ENCODE data around the gene FAM3C. TPM values are rescaled to one million over a fixed set of nuclear protein-coding genes. Genes with fewer than 3 reads are reported as not detected.

FAM3C gene
- total RNA-seq, 4 donors from 2014 or later, result 27.4 to 48.1 (median 31.8) TPM

DNA sequence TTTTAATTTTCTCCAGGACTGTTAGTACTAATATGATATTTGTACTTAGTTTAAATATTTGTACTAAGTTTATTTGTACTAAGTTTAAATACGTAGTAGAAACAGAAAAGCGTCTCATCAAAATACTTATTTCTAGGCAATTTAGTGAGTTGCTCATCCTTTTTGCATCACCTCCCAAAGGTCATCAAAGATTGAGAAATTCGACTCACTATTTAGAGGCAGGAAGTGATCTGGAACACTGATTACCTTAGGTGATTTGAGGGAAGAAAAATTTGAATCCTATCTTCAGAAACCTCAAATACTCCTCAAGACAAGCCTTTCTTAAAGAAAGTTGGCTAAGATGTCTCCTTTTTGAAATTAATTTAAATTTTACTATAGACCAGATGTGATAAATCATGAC lies 52.8 kb downstream of the FAM3C start:
- Histone ChIP-seq H3K36me3 (peaks cover 0 to 20% of the 10 kb centered on the region in 2 donors), H3K9me3 (no peaks in the 10 kb centered on the region), H3K27me3 (no peaks in the 10 kb centered on the region), H3K4me1 (peaks cover 0 to 3% (median 0%) of the 10 kb centered on the region in 3 donors), H3K27ac (no peak overlapping the region), H3K4me3 (no peak overlapping the region)
- TF ChIP-seq, protein P1, sequence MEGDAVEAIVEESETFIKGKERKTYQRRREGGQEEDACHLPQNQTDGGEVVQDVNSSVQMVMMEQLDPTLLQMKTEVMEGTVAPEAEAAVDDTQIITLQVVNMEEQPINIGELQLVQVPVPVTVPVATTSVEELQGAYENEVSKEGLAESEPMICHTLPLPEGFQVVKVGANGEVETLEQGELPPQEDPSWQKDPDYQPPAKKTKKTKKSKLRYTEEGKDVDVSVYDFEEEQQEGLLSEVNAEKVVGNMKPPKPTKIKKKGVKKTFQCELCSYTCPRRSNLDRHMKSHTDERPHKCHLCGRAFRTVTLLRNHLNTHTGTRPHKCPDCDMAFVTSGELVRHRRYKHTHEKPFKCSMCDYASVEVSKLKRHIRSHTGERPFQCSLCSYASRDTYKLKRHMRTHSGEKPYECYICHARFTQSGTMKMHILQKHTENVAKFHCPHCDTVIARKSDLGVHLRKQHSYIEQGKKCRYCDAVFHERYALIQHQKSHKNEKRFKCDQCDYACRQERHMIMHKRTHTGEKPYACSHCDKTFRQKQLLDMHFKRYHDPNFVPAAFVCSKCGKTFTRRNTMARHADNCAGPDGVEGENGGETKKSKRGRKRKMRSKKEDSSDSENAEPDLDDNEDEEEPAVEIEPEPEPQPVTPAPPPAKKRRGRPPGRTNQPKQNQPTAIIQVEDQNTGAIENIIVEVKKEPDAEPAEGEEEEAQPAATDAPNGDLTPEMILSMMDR (IDR thresholded peaks at IDR 0.05), result no peak
- TF ChIP-seq POLR2A (IDR thresholded peaks at IDR 0.05) (no peak), EP300 (IDR thresholded peaks at IDR 0.05) (no peak), POLR2AphosphoS5 (IDR thresholded peaks at IDR 0.05) (no peak)
- no peak for ATAC-seq
- WGBS, 2 donors (ENCODE audit: low coverage in 1 of 2), result 59 to 79% methylated on average over 3 of the region's 3 CpGs

DNA sequence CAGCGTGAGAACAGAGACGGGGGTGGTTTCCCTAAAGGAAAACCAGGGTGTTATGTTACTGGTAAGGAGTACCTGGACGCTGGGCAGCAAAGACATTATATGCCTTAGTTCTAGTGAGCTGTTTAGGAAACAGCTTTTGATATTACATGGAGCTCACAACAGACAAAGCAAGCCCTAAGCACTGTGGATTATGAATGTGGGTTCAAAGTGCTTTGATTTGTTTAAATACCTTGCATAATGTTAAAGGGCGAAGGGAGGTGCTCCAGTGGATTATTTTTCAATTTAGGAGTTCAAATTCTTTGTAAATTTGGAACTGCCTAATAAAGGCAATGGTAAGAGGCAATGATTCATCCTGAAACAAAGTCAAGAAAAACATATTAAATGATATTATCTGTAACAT lies 53.5 kb downstream of the FAM3C start:
- H3K4me3 ChIP-seq, result no peak overlapping the region
- H3K4me1 ChIP-seq, result peaks cover 0 to 3% (median 0%) of the 10 kb centered on the region in 3 donors
- 67 to 81% methylated on average over 1 to 4 of the region's 4 CpGs for WGBS, 2 donors (ENCODE audit: low coverage in 1 of 2)

DNA sequence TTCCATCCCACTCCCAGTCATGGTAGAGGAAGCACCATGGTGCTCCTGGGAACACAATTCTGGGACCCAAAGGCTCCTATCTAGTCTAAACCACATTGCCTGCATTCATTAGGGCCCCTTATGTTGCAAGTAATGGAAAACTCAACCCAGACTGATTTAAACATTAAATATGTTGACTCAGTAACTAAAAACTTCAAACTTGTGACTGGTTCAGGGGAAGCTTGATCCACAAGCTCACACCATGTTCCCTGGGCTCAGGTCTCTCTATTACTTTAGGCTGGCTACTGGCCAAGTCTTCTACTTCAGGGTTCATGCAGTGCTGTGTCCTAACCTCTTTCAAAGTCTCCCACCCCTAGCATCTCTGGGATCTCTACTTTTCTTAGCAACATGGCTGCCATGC lies 54.2 kb downstream of the FAM3C start:
- Histone ChIP-seq H3K4me3 (no peak overlapping the region), H3K4me1 (peaks cover 0 to 3% (median 0%) of the 10 kb centered on the region in 3 donors), H3K27me3 (no peaks in the 10 kb centered on the region), H3K27ac (no peak overlapping the region), H3K9me3 (no peaks in the 10 kb centered on the region), H3K36me3 (peaks cover 0 to 16% of the 10 kb centered on the region in 2 donors)
- no peak for ATAC-seq
- TF ChIP-seq POLR2AphosphoS5 (IDR thresholded peaks at IDR 0.05), result no peak
- no peak for TF ChIP-seq EP300 (IDR thresholded peaks at IDR 0.05)
- no peak for TF ChIP-seq POLR2A (IDR thresholded peaks at IDR 0.05)
- TF ChIP-seq, protein P1 (IDR thresholded peaks at IDR 0.05), result no peak

More for the DNA sequence above, 53.5 kb downstream of the FAM3C start:
- Histone ChIP-seq H3K27me3 (no peaks in the 10 kb centered on the region), H3K9me3 (no peaks in the 10 kb centered on the region), H3K27ac (no peak overlapping the region), H3K36me3 (peaks cover 0 to 20% of the 10 kb centered on the region in 2 donors)
- TF ChIP-seq, protein P1 (IDR thresholded peaks at IDR 0.05), result no peak
- no peak for TF ChIP-seq POLR2A (IDR thresholded peaks at IDR 0.05)
- no peak for TF ChIP-seq POLR2AphosphoS5 (IDR thresholded peaks at IDR 0.05)
- TF ChIP-seq EP300 (IDR thresholded peaks at IDR 0.05), result no peak
- no peak for ATAC-seq

DNA sequence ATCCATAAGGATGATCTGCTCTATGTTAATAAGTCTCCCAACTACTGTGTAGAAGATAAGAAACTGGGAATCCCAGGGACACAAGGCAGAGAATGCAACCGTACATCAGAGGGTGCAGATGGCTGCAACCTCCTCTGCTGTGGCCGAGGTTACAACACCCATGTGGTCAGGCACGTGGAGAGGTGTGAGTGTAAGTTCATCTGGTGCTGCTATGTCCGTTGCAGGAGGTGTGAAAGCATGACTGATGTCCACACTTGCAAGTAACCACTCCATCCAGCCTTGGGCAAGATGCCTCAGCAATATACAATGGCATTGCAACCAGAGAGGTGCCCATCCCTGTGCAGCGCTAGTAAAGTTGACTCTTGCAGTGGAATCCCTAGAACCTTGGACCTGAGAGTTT lies 57.0 kb downstream of the FAM3C start:
- 72 to 100% methylated on average over 1 to 5 of the region's 5 CpGs for WGBS, 2 donors (ENCODE audit: low coverage in 1 of 2)
- TF ChIP-seq POLR2A (IDR thresholded peaks at IDR 0.05) (no peak), POLR2AphosphoS5 (IDR thresholded peaks at IDR 0.05) (no peak), EP300 (IDR thresholded peaks at IDR 0.05) (no peak)
- TF ChIP-seq, protein P1 (IDR thresholded peaks at IDR 0.05), result no peak
- ATAC-seq, result no peak
- no peaks in the 10 kb centered on the region for H3K9me3 ChIP-seq
- no peak overlapping the region for H3K27ac ChIP-seq
- no peak overlapping the region for H3K4me3 ChIP-seq
- peaks cover 16% of the 10 kb centered on the region for H3K27me3 ChIP-seq
- peaks cover 0 to 4% of the 10 kb centered on the region in 2 donors for H3K36me3 ChIP-seq
- H3K4me1 ChIP-seq, result peaks cover 0 to 3% (median 0%) of the 10 kb centered on the region in 3 donors

DNA sequence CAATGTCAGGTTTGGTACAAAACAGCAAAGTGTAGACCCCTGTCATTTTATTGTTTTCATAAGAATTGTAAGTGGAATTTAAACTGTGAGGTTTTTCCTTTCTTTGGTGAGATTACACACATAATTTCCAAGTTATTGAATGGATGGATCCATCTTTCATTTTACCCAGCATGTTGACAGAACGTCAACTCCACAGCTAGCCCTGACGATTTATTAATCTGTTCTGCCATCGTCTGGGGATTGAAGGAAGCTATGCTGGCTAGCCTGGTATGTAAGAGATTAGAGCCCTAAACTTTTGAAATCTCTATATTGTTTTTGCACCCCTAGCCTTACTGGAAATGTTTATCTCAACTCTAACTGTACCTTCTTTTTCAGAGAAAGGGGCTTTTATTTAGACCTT lies 58.7 kb downstream of the FAM3C start:
- WGBS, 2 donors (ENCODE audit: low coverage in 1 of 2), result 14 to 22% methylated on average over 3 of the region's 3 CpGs
- Histone ChIP-seq H3K9me3 (no peaks in the 10 kb centered on the region), H3K27me3 (peaks cover 31% of the 10 kb centered on the region), H3K36me3 (peaks cover 0 to under 1% of the 10 kb centered on the region in 2 donors), H3K4me3 (no peak overlapping the region), H3K27ac (no peak overlapping the region), H3K4me1 (no peaks in the 10 kb centered on the region)
- no peak for ATAC-seq
- TF ChIP-seq POLR2AphosphoS5 (IDR thresholded peaks at IDR 0.05), result no peak
- TF ChIP-seq, protein P1 (IDR thresholded peaks at IDR 0.05), result no peak
- no peak for TF ChIP-seq EP300 (IDR thresholded peaks at IDR 0.05)
- TF ChIP-seq POLR2A (IDR thresholded peaks at IDR 0.05), result no peak

Data from gastroesophageal sphincter (tissue), 4 donors.